H1 (cell line): ENCODE data around the gene LDLRAD3.

Source experiments
- ATF3 ChIP-seq: IDR thresholded peaks from 2 replicates; pipeline ENCODE4 v1.6.1; 2011; ENCODE audit warnings: low read depth, mild to moderate bottlenecking, low read length; ENCODE audit not compliant: insufficient read depth
- CTCF ChIP-seq, 3 experiments: IDR thresholded peaks; 1 replicate in 2 of 3; 2 replicates in 1 of 3; pipeline versions ENCODE4 v1.5.1 to v1.6.1; 2011; ENCODE audit warnings: low read length in 3 of 3, mild to moderate bottlenecking in 3 of 3, inconsistent platforms in 2 of 3, low read depth in 1 of 3, moderate library complexity in 1 of 3; ENCODE audit not compliant: insufficient read depth in 1 of 3; ENCODE audit errors: control extremely low read depth in 1 of 3
- EZH2 ChIP-seq: fragments of 200-600 bp; sonication (generic); IDR thresholded peaks from 2 replicates; pipeline ENCODE4 v1.7.1; 2012; ENCODE audit warnings: low read depth, mild to moderate bottlenecking, moderate library complexity, low read length, inconsistent platforms; ENCODE audit not compliant: severe bottlenecking
- FOSL1 ChIP-seq: IDR thresholded peaks from 2 replicates; pipeline ENCODE4 v1.6.1; 2011; ENCODE audit warnings: mild to moderate bottlenecking, low read depth, low read length, moderate library complexity; ENCODE audit not compliant: insufficient read depth
- POLR2A ChIP-seq, 2 experiments: IDR thresholded peaks; 1 replicate in 1 of 2; 2 replicates in 1 of 2; pipeline ENCODE4 v1.6.1; 2011; ENCODE audit warnings: low read depth in 2 of 2, low read length in 2 of 2, mild to moderate bottlenecking in 2 of 2; ENCODE audit errors: control extremely low read depth in 1 of 2
- POLR2AphosphoS5 ChIP-seq: IDR thresholded peaks from 2 replicates; pipeline ENCODE4 v1.6.1; 2011; ENCODE audit warnings: low read depth, low read length
- RBBP5 ChIP-seq: IDR thresholded peaks from 2 replicates; pipeline ENCODE4 v1.7.1; 2012; ENCODE audit warnings: low read depth, mild to moderate bottlenecking, inconsistent platforms, low read length, moderate library complexity, borderline replicate concordance
- RFX5 ChIP-seq: IDR thresholded peaks from 2 replicates; pipeline ENCODE4 v1.6.1; 2011; ENCODE audit warnings: low read depth, low read length, improper control_type of control experiment, borderline replicate concordance
- SIN3A ChIP-seq, 2 experiments: IDR thresholded peaks in 1 of 2; conservative IDR thresholded peaks in 1 of 2; 2 replicates each; pipeline ENCODE4 v1.6.1; 2011 to 2012; ENCODE audit warnings: low read length in 2 of 2, improper control_type of control experiment in 1 of 2, low read depth in 1 of 2, mild to moderate bottlenecking in 1 of 2
- TAF1 ChIP-seq: IDR thresholded peaks from 2 replicates; pipeline ENCODE4 v1.6.1; 2011; ENCODE audit warnings: mild to moderate bottlenecking, low read depth, low read length
- TAF7 ChIP-seq: optimal IDR thresholded peaks from 2 replicates; pipeline ENCODE3; 2011; ENCODE audit warnings: low read depth, mild to moderate bottlenecking, inconsistent platforms, low read length, moderate library complexity, borderline replicate concordance
- TBP ChIP-seq: IDR thresholded peaks from 2 replicates; pipeline ENCODE4 v1.6.1; 2011; ENCODE audit warnings: low read depth, low read length, improper control_type of control experiment
- ZNF274 ChIP-seq: IDR thresholded peaks from 2 replicates; pipeline ENCODE4 v1.7.0; 2012; ENCODE audit warnings: low read length, borderline replicate concordance; ENCODE audit errors: extremely low read depth

GRCh38 chr11:35949242-35949641 is 5.4 kb downstream of the LDLRAD3 start:
- no peak for TF ChIP-seq CTCF (IDR thresholded peaks at IDR 0.05; ENCODE audit: control extremely low read depth in 1 of 3, insufficient read depth in 1 of 3, low read depth in 1 of 3, low read length in 3 of 3)
- no peak for TF ChIP-seq RBBP5
- TF ChIP-seq TAF7, result no peak
- TF ChIP-seq POLR2A (IDR thresholded peaks at IDR 0.05; ENCODE audit: control extremely low read depth in 1 of 2, low read depth in 2 of 2, low read length in 2 of 2), result no peak
- TF ChIP-seq POLR2AphosphoS5, result no peak
- no peak for TF ChIP-seq EZH2
- no peak for TF ChIP-seq SIN3A (conservative IDR thresholded peaks at IDR 0.05 in 1 of 2, IDR thresholded peaks at IDR 0.05 in 1 of 2; ENCODE audit: low read depth in 1 of 2, low read length in 2 of 2)
- no peak for TF ChIP-seq TAF1
- no peak for TF ChIP-seq FOSL1
- no peak for TF ChIP-seq TBP
- no peak for TF ChIP-seq ZNF274
- TF ChIP-seq RFX5, result no peak
- no peak for TF ChIP-seq ATF3
